KMS-11 (cell line): Measurements from ENCODE around the gene CDH4.

Experiments
- H2AFZ ChIP-seq: fragments of 200-600 bp; sonication (generic); 2 replicates; pipeline ENCODE4 v1.6.1; 2016; ENCODE audit warnings: antibody characterized with exemption, mixed run types, low read depth
- H3K27ac ChIP-seq: fragments of 200-600 bp; sonication (generic); 2 replicates; pipeline ENCODE4 v1.6.1; 2016; ENCODE audit warnings: mild to moderate bottlenecking, mixed run types
- H3K27me3 ChIP-seq: fragments of 200-600 bp; sonication (generic); 2 replicates; pipeline ENCODE4 v1.6.1; 2017; ENCODE audit warnings: mild to moderate bottlenecking, low read depth, mixed run types, moderate library complexity; ENCODE audit not compliant: insufficient read depth
- H3K36me3 ChIP-seq: fragments of 200-600 bp; sonication (generic); 2 replicates; pipeline ENCODE4 v1.6.1; 2017; ENCODE audit warnings: mild to moderate bottlenecking, mixed run types; ENCODE audit not compliant: insufficient read depth
- H3K4me1 ChIP-seq: fragments of 200-600 bp; sonication (generic); 2 replicates; pipeline ENCODE4 v1.6.1; 2016; ENCODE audit warnings: mild to moderate bottlenecking, low read depth, mixed run types; ENCODE audit not compliant: poor library complexity, severe bottlenecking
- H3K4me2 ChIP-seq: fragments of 200-600 bp; sonication (generic); 2 replicates; pipeline ENCODE4 v1.7.0; 2016; ENCODE audit warnings: mild to moderate bottlenecking, mixed run types
- H3K4me3 ChIP-seq: fragments of 200-600 bp; sonication (generic); IDR thresholded peaks from 2 replicates; pipeline ENCODE4 v1.6.1; 2017; ENCODE audit warnings: low read depth, low read length, mixed read lengths; ENCODE audit not compliant: insufficient read depth
- H3K79me2 ChIP-seq: fragments of 200-600 bp; sonication (generic); 2 replicates; pipeline ENCODE4 v1.6.1; 2016; ENCODE audit warnings: low read depth, mixed run types; ENCODE audit not compliant: insufficient read depth
- H3K9ac ChIP-seq: fragments of 200-600 bp; sonication (generic); 2 replicates; pipeline ENCODE4 v1.6.1; 2016; ENCODE audit warnings: mild to moderate bottlenecking, mixed run types
- H4K20me1 ChIP-seq: fragments of 200-600 bp; sonication (generic); 2 replicates; pipeline ENCODE4 v1.6.1; 2016; ENCODE audit warnings: mild to moderate bottlenecking, mixed run types; ENCODE audit not compliant: insufficient read depth
- TF ChIP-seq, protein P1 (sequence below): fragments of 200-600 bp; sonication (generic); conservative IDR thresholded peaks from 2 replicates; pipeline ENCODE4 v1.6.1; 2017; ENCODE audit warnings: low read depth, mild to moderate bottlenecking, antibody characterized with exemption, low read length, moderate library complexity, mixed read lengths

CDH4 gene

DNA sequence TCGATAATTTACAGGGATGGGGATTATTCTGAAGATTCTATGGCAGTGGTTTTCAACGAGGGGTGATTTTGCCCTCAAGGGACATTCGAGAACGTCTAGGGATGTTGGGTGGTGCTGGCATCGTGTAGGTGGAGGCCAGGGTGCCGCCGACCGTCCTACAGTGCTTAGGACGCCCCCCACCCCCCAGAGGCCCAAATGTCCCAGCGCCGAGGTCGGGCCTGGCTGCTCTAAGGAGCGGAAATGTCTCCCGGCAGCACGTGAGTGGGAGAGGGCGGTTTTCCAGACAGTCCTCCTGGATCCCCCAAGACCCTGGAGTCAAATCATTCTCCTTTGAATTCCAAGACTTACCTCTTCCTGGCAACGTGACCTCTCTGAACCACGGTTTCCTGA lies 101.9 kb downstream of the CDH4 start:
- peaks cover 16% of the 10 kb centered on the region; the same call in 1 of the 2 replicates for H3K27me3 ChIP-seq
- H3K36me3 ChIP-seq, result no peaks in the 10 kb centered on the region
- no peak overlapping the region for H2AFZ ChIP-seq
- no peak overlapping the region for H3K27ac ChIP-seq
- no peaks in the 10 kb centered on the region for H3K4me1 ChIP-seq
- H3K79me2 ChIP-seq, result no peaks in the 10 kb centered on the region
- TF ChIP-seq, protein P1, sequence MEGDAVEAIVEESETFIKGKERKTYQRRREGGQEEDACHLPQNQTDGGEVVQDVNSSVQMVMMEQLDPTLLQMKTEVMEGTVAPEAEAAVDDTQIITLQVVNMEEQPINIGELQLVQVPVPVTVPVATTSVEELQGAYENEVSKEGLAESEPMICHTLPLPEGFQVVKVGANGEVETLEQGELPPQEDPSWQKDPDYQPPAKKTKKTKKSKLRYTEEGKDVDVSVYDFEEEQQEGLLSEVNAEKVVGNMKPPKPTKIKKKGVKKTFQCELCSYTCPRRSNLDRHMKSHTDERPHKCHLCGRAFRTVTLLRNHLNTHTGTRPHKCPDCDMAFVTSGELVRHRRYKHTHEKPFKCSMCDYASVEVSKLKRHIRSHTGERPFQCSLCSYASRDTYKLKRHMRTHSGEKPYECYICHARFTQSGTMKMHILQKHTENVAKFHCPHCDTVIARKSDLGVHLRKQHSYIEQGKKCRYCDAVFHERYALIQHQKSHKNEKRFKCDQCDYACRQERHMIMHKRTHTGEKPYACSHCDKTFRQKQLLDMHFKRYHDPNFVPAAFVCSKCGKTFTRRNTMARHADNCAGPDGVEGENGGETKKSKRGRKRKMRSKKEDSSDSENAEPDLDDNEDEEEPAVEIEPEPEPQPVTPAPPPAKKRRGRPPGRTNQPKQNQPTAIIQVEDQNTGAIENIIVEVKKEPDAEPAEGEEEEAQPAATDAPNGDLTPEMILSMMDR, result no peak
- H4K20me1 ChIP-seq, result no peaks in the 10 kb centered on the region
- no peak overlapping the region for H3K4me2 ChIP-seq
- H3K4me3 ChIP-seq, result no peak overlapping the region
- H3K9ac ChIP-seq, result no peak overlapping the region

DNA sequence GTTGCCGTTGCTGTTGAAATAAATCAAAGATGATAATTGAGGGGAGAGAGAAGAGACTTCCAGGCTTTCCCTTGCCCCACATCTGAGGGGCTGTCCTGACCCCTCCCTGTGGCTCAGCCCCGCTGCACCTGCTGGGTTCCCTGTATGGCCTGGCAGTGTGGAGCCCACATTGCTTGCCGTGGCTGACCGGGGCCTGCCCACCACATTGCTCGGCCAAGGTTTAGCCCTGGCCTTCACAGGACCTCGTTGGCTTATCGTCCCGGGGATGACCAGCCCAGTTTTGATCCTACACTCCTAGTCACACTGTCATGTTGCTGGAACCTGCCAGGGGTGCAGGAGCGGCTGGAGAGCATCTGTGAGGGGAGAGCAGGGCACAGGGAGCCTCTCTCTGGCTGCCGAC lies 102.4 kb downstream of the CDH4 start:
- H3K27ac ChIP-seq, result no peak overlapping the region
- no peak overlapping the region for H3K9ac ChIP-seq
- no peaks in the 10 kb centered on the region for H4K20me1 ChIP-seq
- no peaks in the 10 kb centered on the region for H3K36me3 ChIP-seq
- TF ChIP-seq, protein P1, result no peak
- H3K4me3 ChIP-seq, result no peak overlapping the region
- no peak overlapping the region for H3K4me2 ChIP-seq
- peaks cover 16% of the 10 kb centered on the region; the same call in 1 of the 2 replicates for H3K27me3 ChIP-seq
- no peaks in the 10 kb centered on the region for H3K79me2 ChIP-seq
- no peak overlapping the region for H2AFZ ChIP-seq
- no peaks in the 10 kb centered on the region for H3K4me1 ChIP-seq

DNA sequence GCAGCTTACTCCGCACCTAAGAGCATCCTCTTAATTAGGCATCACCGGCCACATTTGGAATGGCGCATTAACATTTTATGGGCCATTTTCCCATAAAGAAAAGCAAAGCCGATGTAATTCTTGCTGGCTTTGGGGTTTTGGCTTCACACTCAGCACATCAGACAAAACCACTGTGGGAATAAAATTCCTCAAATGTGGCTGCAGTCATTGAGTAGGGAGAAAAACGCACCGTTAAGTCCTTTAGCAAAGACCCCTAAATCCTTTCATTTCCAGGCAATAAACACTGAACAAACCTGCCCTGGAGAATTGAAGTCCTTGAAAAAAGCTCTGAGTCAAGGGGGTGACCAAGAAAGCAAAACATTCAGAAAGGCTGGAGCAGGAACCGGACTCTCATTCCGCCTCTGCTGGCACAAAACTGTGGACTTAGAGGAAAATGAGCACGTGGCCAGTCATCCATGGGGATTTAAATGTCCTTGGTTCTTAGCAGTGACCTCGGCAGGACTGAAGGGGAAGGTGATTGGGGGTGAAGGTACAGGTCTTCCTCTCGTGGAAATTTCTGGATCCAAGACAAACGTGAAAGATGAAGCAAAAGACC lies 102.9 kb downstream of the CDH4 start:
- Histone ChIP-seq H3K4me1 (no peaks in the 10 kb centered on the region), H3K27me3 (peaks cover 16% of the 10 kb centered on the region; the same call in 1 of the 2 replicates), H3K4me3 (no peak overlapping the region), H3K4me2 (no peak overlapping the region), H3K27ac (no peak overlapping the region), H2AFZ (no peak overlapping the region), H3K79me2 (no peaks in the 10 kb centered on the region), H3K36me3 (no peaks in the 10 kb centered on the region), H4K20me1 (no peaks in the 10 kb centered on the region), H3K9ac (no peak overlapping the region)
- TF ChIP-seq, protein P1, result no peak

DNA sequence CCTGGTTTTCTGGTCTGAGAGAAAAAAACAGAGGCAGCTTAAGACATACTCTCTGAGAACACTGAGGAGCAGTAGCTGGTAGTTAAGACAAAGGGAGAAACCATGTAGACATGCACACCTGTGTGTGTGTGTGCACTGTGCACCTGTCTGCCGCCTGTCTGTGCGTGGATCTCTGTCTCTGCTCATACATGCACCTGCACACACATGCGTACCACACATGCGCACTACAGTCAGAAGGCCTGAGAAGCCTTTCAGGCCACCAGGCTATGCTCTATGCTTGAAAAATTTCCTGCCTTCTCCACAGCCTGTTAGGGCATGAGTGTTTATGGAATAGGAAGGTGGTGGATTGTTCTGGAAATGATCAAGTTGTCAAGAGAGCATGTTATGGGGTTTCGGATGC lies 103.5 kb downstream of the CDH4 start:
- no peak overlapping the region for H3K9ac ChIP-seq
- H3K27ac ChIP-seq, result no peak overlapping the region
- H4K20me1 ChIP-seq, result no peaks in the 10 kb centered on the region
- peaks cover 16% of the 10 kb centered on the region; the same call in 1 of the 2 replicates for H3K27me3 ChIP-seq
- no peaks in the 10 kb centered on the region for H3K79me2 ChIP-seq
- H3K4me2 ChIP-seq, result no peak overlapping the region
- no peaks in the 10 kb centered on the region for H3K4me1 ChIP-seq
- TF ChIP-seq, protein P1, result no peak
- no peaks in the 10 kb centered on the region for H3K36me3 ChIP-seq
- no peak overlapping the region for H2AFZ ChIP-seq
- no peak overlapping the region for H3K4me3 ChIP-seq
